A549 (cell line): ENCODE results near the gene C11orf91. TPM values are rescaled to one million over a fixed set of nuclear protein-coding genes. Genes with fewer than 3 reads are reported as not detected.

Source experiments
- ATAC-seq, 2 experiments: fragments of 200-7000 bp in 1 of 2; fragments of >200 bp in 1 of 2; cut with Nextera tagmentation in 1 of 2; cut with Tn5 transposase in 1 of 2; 3 replicates each; pipeline versions ENCODE4 v1.8.0 to v1.9.1; 2018 to 2020; ENCODE audit warnings: mild to moderate bottlenecking in 1 of 2, moderate library complexity in 1 of 2
- CTCF ChIA-PET: fragments of 300-600 bp; sonication (Branson Sonifier 250); formaldehyde crosslinking; extraction: SDS; loops from one replicate; lab custom pipeline; 2021; ENCODE audit warnings: antibody characterized with exemption, inconsistent platforms; lab: Yijun Ruan, JAX
- POLR2A ChIA-PET: fragments of 350-600 bp; formaldehyde crosslinking; extraction: SDS; loops from one replicate; lab custom pipeline; 2021; ENCODE audit warnings: antibody characterized with exemption, inconsistent platforms; lab: Yijun Ruan, JAX
- DNase-seq, 2 experiments: peaks; one replicate each; pipeline versions ENCODE4 v3.0.0 to v3.0.0-alpha.2; 2011 to 2016; ENCODE audit warnings: low read depth in 1 of 2, low spot score in 1 of 2
- FAIRE-seq: peaks from 2 replicates; lab custom pipeline; 2011; peaks lifted over from hg19 to GRCh38; lab: Jason Lieb, UNC
- H3K27ac ChIP-seq, 2 experiments: fragments of >200 bp; sonication (Bioruptor Twin); formaldehyde crosslinking; 3 replicates each; pipeline ENCODE4 v1.5.1; 2016 to 2017
- H3K4me1 ChIP-seq: fragments of >200 bp; sonication (Bioruptor Twin); formaldehyde crosslinking; 3 replicates; pipeline ENCODE4 v1.6.1; 2016
- H3K4me2 ChIP-seq: fragments of >200 bp; sonication (Bioruptor Twin); formaldehyde crosslinking; 3 replicates; pipeline ENCODE4 v1.6.1; 2016
- H3K4me3 ChIP-seq: fragments of >200 bp; sonication (Bioruptor Twin); formaldehyde crosslinking; 3 replicates; pipeline ENCODE4 v1.5.1; 2016
- H3K9me3 ChIP-seq: fragments of >200 bp; sonication (Bioruptor Twin); formaldehyde crosslinking; 3 replicates; pipeline ENCODE4 v1.6.1; 2016
- CBX8 ChIP-seq: fragments of 200-600 bp; sonication (generic); IDR thresholded peaks from 2 replicates; pipeline ENCODE4 v1.6.1; 2016
- CEBPB ChIP-seq, 2 experiments: fragments of >200 bp in 1 of 2; sonication (Bioruptor Twin) in 1 of 2; formaldehyde crosslinking in 1 of 2; IDR thresholded peaks; 2 replicates each; pipeline ENCODE4 v1.6.1; 2012 to 2016
- CHD4 ChIP-seq: fragments of 200-600 bp; sonication (generic); IDR thresholded peaks from 2 replicates; pipeline ENCODE4 v1.6.1; 2016; ENCODE audit warnings: antibody characterized with exemption, mild to moderate bottlenecking, borderline replicate concordance
- CTCF ChIP-seq: fragments of >200 bp; sonication (Bioruptor Twin); formaldehyde crosslinking; IDR thresholded peaks from 3 replicates; pipeline ENCODE4 v1.5.1; 2016
- E2F6 ChIP-seq: IDR thresholded peaks from 2 replicates; pipeline ENCODE4 v1.6.1; 2012; ENCODE audit warnings: low read depth, borderline replicate concordance
- ELK1 ChIP-seq: fragments of 150-350 bp; IDR thresholded peaks from 2 replicates; pipeline ENCODE4 v1.6.1; 2014; ENCODE audit warnings: low read depth, mild to moderate bottlenecking, low read length
- FOSB ChIP-seq: fragments of 250-450 bp; sonication (Bioruptor Pico); IDR thresholded peaks from 2 replicates; pipeline ENCODE4 v1.5.0; 2020; ENCODE audit warnings: mild to moderate bottlenecking, moderate library complexity
- FOSL2 ChIP-seq, 2 experiments: fragments of 450-650 bp in 1 of 2; fragments of >200 bp in 1 of 2; sonication (Bioruptor Twin) in 1 of 2; formaldehyde crosslinking; IDR thresholded peaks; 2 replicates each; pipeline versions ENCODE4 v1.5.0 to v1.6.1; 2016 to 2020; ENCODE audit warnings: mild to moderate bottlenecking in 1 of 2, moderate library complexity in 1 of 2
- HDAC2 ChIP-seq: fragments of 200-600 bp; sonication (generic); IDR thresholded peaks from 2 replicates; pipeline ENCODE4 v1.6.1; 2016
- HMGXB4 ChIP-seq: fragments of 250-450 bp; sonication (Bioruptor Pico); IDR thresholded peaks from 2 replicates; pipeline ENCODE4 v1.5.0; 2021; ENCODE audit warnings: mild to moderate bottlenecking, moderate library complexity, borderline replicate concordance
- HOXA7 ChIP-seq: fragments of 250-450 bp; sonication (Bioruptor Pico); IDR thresholded peaks from 2 replicates; pipeline ENCODE4 v1.5.0; 2020; ENCODE audit warnings: mild to moderate bottlenecking, moderate library complexity
- JUNB ChIP-seq: fragments of >200 bp; sonication (Bioruptor Twin); formaldehyde crosslinking; IDR thresholded peaks from 2 replicates; pipeline ENCODE4 v1.6.1; 2016
- KDM1A ChIP-seq: fragments of 200-600 bp; sonication (generic); IDR thresholded peaks from 2 replicates; pipeline ENCODE4 v1.6.1; 2016; ENCODE audit warnings: low read depth, mild to moderate bottlenecking
- MAFK ChIP-seq: fragments of 450-650 bp; IDR thresholded peaks from 2 replicates; pipeline ENCODE4 v1.6.1; 2014; ENCODE audit not compliant: partially characterized antibody
- NFE2L2 ChIP-seq: fragments of 150-350 bp; conservative IDR thresholded peaks from 2 replicates; pipeline ENCODE4 v1.6.1; 2014; ENCODE audit warnings: low read length
- POLR2A ChIP-seq: IDR thresholded peaks from 2 replicates; pipeline ENCODE4 v1.6.1; 2012; ENCODE audit warnings: mild to moderate bottlenecking, low read length
- RAD21 ChIP-seq, 2 experiments: fragments of >200 bp in 1 of 2; sonication (Bioruptor Twin) in 1 of 2; formaldehyde crosslinking in 1 of 2; IDR thresholded peaks in 1 of 2; conservative IDR thresholded peaks in 1 of 2; 2 replicates in 1 of 2; 3 replicates in 1 of 2; pipeline ENCODE4 v1.6.1; 2012 to 2018; ENCODE audit warnings: inconsistent platforms in 1 of 2
- RARB ChIP-seq: fragments of 250-450 bp; sonication (Bioruptor Pico); IDR thresholded peaks from 2 replicates; pipeline ENCODE4 v1.8.0; 2021; ENCODE audit warnings: mild to moderate bottlenecking, moderate library complexity
- RCOR1 ChIP-seq: fragments of 150-350 bp; IDR thresholded peaks from 2 replicates; pipeline ENCODE4 v1.6.1; 2014; ENCODE audit warnings: antibody characterized with exemption, low read length, low read depth
- SMC3 ChIP-seq: fragments of >200 bp; sonication (Bioruptor Twin); formaldehyde crosslinking; IDR thresholded peaks from 3 replicates; pipeline ENCODE4 v1.6.1; 2018; ENCODE audit warnings: inconsistent platforms
- TP53 ChIP-seq: fragments of 250-450 bp; sonication (Bioruptor Pico); IDR thresholded peaks from 2 replicates; pipeline ENCODE4 v1.5.0; 2021; ENCODE audit warnings: mild to moderate bottlenecking, moderate library complexity
- ZFP36 ChIP-seq: fragments of 450-650 bp; IDR thresholded peaks from 2 replicates; pipeline ENCODE4 v1.6.1; 2014; ENCODE audit warnings: borderline replicate concordance; ENCODE audit not compliant: partially characterized antibody
- ZNF302 ChIP-seq: fragments of 250-450 bp; sonication (Bioruptor Pico); IDR thresholded peaks from 2 replicates; pipeline ENCODE4 v1.9.0; 2021; ENCODE audit warnings: inconsistent platforms, mild to moderate bottlenecking, moderate library complexity
- ZSCAN20 ChIP-seq: fragments of 250-450 bp; sonication (Bioruptor Pico); IDR thresholded peaks from 2 replicates; pipeline ENCODE4 v1.8.0; 2022; ENCODE audit warnings: mild to moderate bottlenecking, moderate library complexity
- WGBS: methylation state at CpG from one replicate; pipeline ENCODE4 v1.1.6; 2017; ENCODE audit errors: missing lambda C conversion rate; 5-methylcytosine and 5-hydroxymethylcytosine counted together
- polyA plus RNA-seq, 4 experiments: library from polyadenylated mRNA; depleted of rRNA in 3 of 4; stranded (reverse); fragments of >200 nt; fragmentation: RNase III in 1 of 4; extraction: RNeasy Plus Mini Kit Qiagen cat#74134 plus additional on column Dnase treatment in 1 of 4; gene quantifications; 2 replicates in 3 of 4; 3 replicates in 1 of 4; pipeline ENCODE4 v1.2.3, GENCODE V29; 2011 to 2017

C11orf91 gene
- polyA plus RNA-seq, 2 of the 4 experiments (the other 2 are of a cell fraction): 0.15 TPM; not detected in 1

GRCh38 chr11:33697997-33698396 is 2.6 kb downstream of the C11orf91 start:
- FAIRE-seq: no peak

GRCh38 chr11:33696931-33697638 is 3.5 kb downstream of the C11orf91 start:
- ATAC-seq: no peak
- Histone ChIP-seq H3K27ac (peak overlapping the region; percentile 8 to 94; a peak in 4 of 6 replicates), H3K4me1 (peaks cover 51% of the 10 kb centered on the region), H3K9me3 (no peaks in the 10 kb centered on the region), H3K4me3 (no peak overlapping the region), H3K4me2 (no peak overlapping the region)
- POLR2A ChIA-PET: no interaction called here
- 87% methylated on average over 6 of the region's 6 CpGs for WGBS
- TF ChIP-seq FOSL2 (IDR thresholded peaks at IDR 0.05) (no peak), FOSL2 (CRISPR knock-in tag; IDR thresholded peaks at IDR 0.05) (no peak), RAD21 (conservative IDR thresholded peaks at IDR 0.05 in 1 of 2, IDR thresholded peaks at IDR 0.05 in 1 of 2) (no peak), ZNF302 (no peak), JUNB (no peak), KDM1A (no peak), TP53 (CRISPR knock-in tag) (no peak), POLR2A (no peak)
- DNase-seq: no peak
- CTCF ChIA-PET: interaction anchor here (1.0 to 1.9 kb wide), 2 partner anchors 9 to 11 kb away, joined by 3 to 5 read pairs; no protein-coding TSS in a partner anchor
- no peak for FAIRE-seq

More at GRCh38 chr11:33697997-33698396, 2.6 kb downstream of the C11orf91 start:
- ATAC-seq: no peak
- no peak for DNase-seq
- H3K27ac ChIP-seq: peak overlapping the region; percentile 15 to 49; a peak in 1 of 6 replicates
- H3K4me3 ChIP-seq: no peak overlapping the region
- H3K9me3 ChIP-seq: no peaks in the 10 kb centered on the region
- H3K4me1 ChIP-seq: peaks cover 53% of the 10 kb centered on the region
- H3K4me2 ChIP-seq: no peak overlapping the region
- TF ChIP-seq MAFK (no peak), SMC3 (no peak), HDAC2 (no peak), ZSCAN20 (CRISPR knock-in tag) (no peak), E2F6 (no peak), CBX8 (no peak), FOSB (CRISPR knock-in tag) (no peak), HMGXB4 (CRISPR knock-in tag) (no peak), JUNB (no peak), CEBPB (IDR thresholded peaks at IDR 0.05) (no peak), ELK1 (no peak), ZNF302 (no peak), RCOR1 (no peak), HOXA7 (CRISPR knock-in tag) (no peak), RARB (CRISPR knock-in tag) (no peak), CHD4 (no peak), NFE2L2 (no peak), ZFP36 (no peak), CTCF (no peak)
- 92% methylated on average over 3 of the region's 3 CpGs for WGBS
- POLR2A ChIA-PET: no interaction called here
- CTCF ChIA-PET: no interaction called here
